Upper lobe of left lung (tissue), 4 donors: ENCODE results near the gene IVL.

Experiments
- EP300 ChIP-seq, 4 donors: sonication (generic); formaldehyde crosslinking; IDR thresholded peaks; one replicate each; pipeline ENCODE4 v1.5.1; 2017; ENCODE audit warnings: antibody characterized with exemption in 4 of 4, control low read depth in 2 of 4
- POLR2A ChIP-seq, 4 donors: fragments of 450-650 bp; IDR thresholded peaks; one replicate each; pipeline ENCODE4 v1.5.1; 2016 to 2017; ENCODE audit warnings: antibody characterized with exemption in 4 of 4, mild to moderate bottlenecking in 2 of 4
- POLR2AphosphoS5 ChIP-seq, 2 donors: sonication (generic); formaldehyde crosslinking; IDR thresholded peaks; one replicate each; pipeline ENCODE4 v1.5.1; 2017; ENCODE audit warnings: antibody characterized with exemption in 2 of 2
- TF ChIP-seq, protein P1 (sequence below), 6 experiments: fragments of 450-650 bp in 4 of 6; fragments of 200-600 bp in 2 of 6; sonication (generic) in 2 of 6; IDR thresholded peaks; one replicate each; pipeline ENCODE4 v1.5.1; 2016 to 2019; ENCODE audit warnings: antibody characterized with exemption in 6 of 6

DNA sequence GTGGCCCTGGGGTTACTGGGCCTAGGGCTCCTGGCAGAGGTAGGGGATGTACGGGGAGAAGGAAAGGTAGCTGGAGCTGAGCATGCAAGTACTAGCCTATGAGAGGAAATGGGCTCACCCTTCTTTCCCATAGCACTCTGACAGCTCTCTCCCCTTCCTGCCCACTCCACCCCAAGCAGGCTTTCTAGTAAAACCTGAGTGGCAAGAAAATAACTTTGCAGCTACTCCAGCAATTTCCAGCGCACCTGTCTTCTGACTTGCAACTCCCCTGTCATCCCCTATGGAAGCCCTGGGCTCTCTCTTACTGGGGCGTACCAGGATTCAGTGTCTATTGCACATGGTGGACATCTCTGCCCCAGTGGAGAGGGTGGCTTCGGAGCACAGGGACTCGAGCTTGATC lies 6.7 kb upstream of the IVL start:
- TF ChIP-seq POLR2AphosphoS5 (IDR thresholded peaks at IDR 0.05) = no peak
- no peak for TF ChIP-seq EP300 (IDR thresholded peaks at IDR 0.05)
- TF ChIP-seq, protein P1, sequence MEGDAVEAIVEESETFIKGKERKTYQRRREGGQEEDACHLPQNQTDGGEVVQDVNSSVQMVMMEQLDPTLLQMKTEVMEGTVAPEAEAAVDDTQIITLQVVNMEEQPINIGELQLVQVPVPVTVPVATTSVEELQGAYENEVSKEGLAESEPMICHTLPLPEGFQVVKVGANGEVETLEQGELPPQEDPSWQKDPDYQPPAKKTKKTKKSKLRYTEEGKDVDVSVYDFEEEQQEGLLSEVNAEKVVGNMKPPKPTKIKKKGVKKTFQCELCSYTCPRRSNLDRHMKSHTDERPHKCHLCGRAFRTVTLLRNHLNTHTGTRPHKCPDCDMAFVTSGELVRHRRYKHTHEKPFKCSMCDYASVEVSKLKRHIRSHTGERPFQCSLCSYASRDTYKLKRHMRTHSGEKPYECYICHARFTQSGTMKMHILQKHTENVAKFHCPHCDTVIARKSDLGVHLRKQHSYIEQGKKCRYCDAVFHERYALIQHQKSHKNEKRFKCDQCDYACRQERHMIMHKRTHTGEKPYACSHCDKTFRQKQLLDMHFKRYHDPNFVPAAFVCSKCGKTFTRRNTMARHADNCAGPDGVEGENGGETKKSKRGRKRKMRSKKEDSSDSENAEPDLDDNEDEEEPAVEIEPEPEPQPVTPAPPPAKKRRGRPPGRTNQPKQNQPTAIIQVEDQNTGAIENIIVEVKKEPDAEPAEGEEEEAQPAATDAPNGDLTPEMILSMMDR (IDR thresholded peaks at IDR 0.05) = no peak
- TF ChIP-seq POLR2A (IDR thresholded peaks at IDR 0.05) = no peak
